ENCODE measurements around the gene ECE1. TPM values are rescaled to one million over a fixed set of nuclear protein-coding genes. Genes with fewer than 3 reads are reported as not detected.

ECE1 gene
- total and polyA plus RNA-seq, 2 of the 8 experiments (the other 6 are each of a cell fraction or from before 2014, with no cell fraction given), result 21.4 to 36.8 TPM

DNA sequence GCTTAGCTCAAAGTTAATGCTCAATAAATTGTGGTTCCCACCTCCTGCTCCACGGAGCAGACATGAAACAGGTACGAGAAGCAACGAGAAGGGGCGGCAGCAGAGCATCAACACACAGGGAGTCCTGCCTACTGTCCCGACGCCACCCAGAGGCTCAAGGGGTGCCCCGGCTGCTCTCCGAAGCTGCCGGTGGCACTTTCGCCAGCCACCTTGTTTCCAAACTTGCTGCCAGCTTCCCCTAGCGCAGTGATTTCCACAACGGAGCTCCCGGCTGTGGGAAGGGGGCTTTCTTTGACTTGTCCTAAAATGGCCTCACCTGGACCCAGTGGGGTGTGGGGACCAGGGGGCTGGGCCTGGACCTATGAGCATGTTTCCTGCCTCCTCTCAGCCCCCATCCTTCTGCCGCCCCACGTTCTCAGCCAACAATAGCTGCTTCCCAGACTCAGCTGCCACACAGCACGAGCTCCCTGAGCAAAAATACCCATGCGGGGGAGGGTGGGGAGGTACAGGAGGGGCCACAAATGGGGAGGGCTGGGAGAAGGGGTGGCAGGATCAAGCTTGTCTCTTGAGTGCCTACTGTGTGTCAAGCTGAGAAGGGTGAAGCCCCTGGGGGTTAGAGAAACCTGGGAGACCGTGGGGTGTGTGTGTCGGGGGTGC is 35.6 kb upstream of the ECE1 start (continued):
- TF ChIP-seq POU5F1 (IDR thresholded peaks at IDR 0.05; ENCODE audit: low read depth, low read length), result no peak
